NOMO-1 treated with dmso at 0.1 percent for 144 hours (cell line): ENCODE results near the gene SPRR4.

Experiments used
- DNase-seq: peaks from one replicate; lab custom pipeline; 2025; ENCODE audit not compliant: unreplicated experiment; lab: John Stamatoyannopoulos, UW

SPRR4 gene, protein sequence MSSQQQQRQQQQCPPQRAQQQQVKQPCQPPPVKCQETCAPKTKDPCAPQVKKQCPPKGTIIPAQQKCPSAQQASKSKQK

DNA sequence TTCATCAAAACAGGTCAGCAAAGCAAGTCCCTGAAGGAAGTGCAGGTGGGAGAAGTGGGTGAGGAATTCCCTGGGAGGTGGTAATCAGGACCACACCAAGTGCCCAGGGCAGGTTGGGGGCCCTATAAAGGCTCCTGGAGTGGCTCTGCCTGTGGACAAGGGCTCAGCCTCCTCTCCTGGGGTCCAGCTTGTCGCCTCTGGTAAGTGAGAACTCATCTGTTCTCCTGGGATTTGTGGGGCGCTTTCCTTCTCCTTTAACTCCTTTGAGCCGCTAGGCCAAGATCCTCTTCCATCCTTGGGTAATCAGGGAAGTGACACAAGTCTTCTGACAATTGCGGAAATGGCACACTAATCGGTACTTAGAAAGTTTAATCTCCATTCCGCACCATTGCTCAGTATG is at the start of gene SPRR4:
Gene SPRR4, plus strand, starts transcription at position 154 of the 400 bp plus-strand sequence. CDS start 1,243 bp downstream, outside the sequence.
- DNase-seq: no peak

DNA sequence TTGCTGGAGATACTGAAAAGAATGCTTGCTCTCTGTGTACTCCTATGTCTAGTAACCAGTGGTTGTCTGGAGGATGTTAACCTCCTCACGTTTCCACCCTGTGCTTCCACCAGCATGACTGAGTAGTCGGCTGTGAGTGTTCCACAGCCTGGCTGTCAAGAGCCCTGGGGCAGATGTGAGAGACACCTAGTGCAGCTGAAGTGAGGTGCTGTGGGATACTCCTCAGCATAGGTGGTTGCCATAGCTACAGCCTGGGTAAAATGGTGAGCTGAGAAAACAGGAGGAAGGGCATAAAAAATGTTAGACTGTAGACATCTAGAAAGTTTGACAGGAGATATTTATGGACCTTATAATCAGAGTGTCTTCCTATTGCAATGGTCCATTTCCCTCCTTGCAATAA is 46.3 kb upstream of the SPRR4 start:
- DNase-seq: no peak

GRCh38 chr1:152926091-152926490 is 44.4 kb upstream of the SPRR4 start:
- no peak for DNase-seq

DNA sequence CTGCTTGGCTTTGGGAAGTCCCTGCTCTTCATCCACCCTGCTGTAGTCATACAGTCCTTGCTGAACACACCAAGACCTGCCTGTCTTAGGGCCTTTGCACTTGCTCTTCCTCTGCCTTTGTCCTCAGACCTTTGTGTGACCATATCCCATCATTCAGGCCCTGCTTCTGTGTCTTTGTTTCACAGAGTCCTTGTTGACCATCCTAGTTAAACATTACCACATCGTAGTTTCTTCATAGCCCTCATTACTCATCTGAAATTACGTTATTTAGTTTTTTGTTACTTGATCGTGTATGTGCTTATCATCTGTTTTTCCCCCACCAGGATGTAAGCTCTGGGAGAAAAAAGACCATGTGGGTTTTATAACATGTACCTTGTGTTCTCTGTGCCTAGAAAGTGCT is 41.8 kb upstream of the SPRR4 start:
- no peak for DNase-seq

GRCh38 chr1:152932170-152932811 is 38.2 kb upstream of the SPRR4 start:
- no peak for DNase-seq

GRCh38 chr1:152933196-152933595 is 37.3 kb upstream of the SPRR4 start:
- no peak for DNase-seq

DNA sequence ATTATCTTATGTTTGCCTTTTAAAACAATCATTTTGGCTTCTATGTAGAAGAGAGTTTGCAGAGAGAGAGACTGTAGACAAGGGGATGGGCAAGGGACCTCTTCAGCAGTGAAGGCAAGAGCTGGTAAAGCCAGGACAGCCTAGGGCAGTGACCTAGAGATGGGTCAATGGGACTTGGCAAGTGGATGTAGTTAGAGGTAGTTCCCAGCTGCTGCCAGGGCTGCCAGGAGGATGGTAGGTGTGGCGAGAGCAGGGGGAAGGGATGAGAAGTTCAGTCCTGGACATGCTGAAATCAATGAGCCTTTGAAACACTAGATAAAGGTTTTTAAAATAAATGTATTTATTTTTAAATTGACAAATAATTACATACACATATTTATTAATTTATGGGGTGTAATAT is 29.8 kb upstream of the SPRR4 start:
- DNase-seq: no peak

GRCh38 chr1:152941037-152941711 is 29.3 kb upstream of the SPRR4 start:
- no peak for DNase-seq

- no peak for DNase-seq
Observed at GRCh38 chr1:152942161-152942560, 28.3 kb upstream of the SPRR4 start.

- no peak for DNase-seq
Observed at GRCh38 chr1:152946248-152946647, 24.2 kb upstream of the SPRR4 start.

DNA sequence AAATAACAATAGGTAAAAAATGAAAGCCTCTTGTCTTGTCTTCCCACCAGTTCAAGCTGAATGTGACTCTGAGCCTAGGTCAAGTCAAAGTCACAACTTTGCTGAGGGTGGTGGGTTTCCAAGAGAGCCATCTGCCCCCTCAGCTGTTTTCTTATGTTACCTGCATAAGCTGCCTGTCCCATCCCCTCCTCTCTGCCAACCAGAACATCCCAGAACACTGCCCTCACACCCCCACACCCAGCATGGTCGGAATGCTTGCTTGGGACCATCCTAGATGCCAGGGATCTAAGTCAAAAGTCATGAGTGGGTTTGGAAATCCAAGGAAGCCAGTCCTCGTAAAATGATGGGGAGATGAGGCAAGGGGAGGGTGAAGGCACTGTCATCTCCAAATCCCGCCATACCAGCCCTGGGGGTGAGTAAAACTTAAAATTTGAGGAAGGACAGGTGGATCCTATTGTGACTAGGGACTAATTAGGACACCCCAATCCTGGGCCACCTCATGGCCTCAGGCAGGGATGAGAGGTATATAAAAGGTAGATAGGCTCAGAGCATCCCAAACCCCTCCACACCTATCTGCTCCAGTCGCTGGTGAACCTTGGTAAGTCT is 23.7 kb upstream of the SPRR4 start, which contains the start of gene SPRR5:
Gene SPRR5, plus strand, starts transcription at position 556 of the 606 bp plus-strand sequence. CDS start 1,349 bp downstream, outside the sequence.
- no peak for DNase-seq

- DNase-seq: no peak
Observed at GRCh38 chr1:152951711-152952110, 18.7 kb upstream of the SPRR4 start.

DNA sequence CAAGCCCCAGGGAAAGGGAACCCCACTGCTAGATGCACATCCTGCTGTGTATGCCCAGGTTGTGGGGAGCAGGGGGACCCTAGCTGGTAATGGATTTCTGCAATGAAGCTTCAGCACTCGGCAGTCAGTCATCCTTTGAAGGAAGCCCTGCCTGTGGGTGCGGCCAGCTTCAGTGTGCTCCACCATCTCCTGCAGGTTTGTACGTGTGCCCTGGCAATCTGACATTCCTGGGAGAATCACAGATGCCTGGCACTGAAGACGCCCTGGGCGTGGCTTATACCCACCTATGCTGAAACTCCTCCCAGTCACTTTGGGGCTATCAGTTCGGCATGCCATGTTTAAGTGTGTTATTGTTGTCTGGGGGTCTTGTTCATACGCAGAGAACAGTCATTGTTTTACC is 16.7 kb upstream of the SPRR4 start:
- no peak for DNase-seq

- no peak for DNase-seq
Observed at GRCh38 chr1:152954436-152954835, 16.0 kb upstream of the SPRR4 start.

- no peak for DNase-seq
Observed at GRCh38 chr1:152957561-152957960, 12.9 kb upstream of the SPRR4 start.

- no peak for DNase-seq
Observed at GRCh38 chr1:152959273-152959672, 11.2 kb upstream of the SPRR4 start.

DNA sequence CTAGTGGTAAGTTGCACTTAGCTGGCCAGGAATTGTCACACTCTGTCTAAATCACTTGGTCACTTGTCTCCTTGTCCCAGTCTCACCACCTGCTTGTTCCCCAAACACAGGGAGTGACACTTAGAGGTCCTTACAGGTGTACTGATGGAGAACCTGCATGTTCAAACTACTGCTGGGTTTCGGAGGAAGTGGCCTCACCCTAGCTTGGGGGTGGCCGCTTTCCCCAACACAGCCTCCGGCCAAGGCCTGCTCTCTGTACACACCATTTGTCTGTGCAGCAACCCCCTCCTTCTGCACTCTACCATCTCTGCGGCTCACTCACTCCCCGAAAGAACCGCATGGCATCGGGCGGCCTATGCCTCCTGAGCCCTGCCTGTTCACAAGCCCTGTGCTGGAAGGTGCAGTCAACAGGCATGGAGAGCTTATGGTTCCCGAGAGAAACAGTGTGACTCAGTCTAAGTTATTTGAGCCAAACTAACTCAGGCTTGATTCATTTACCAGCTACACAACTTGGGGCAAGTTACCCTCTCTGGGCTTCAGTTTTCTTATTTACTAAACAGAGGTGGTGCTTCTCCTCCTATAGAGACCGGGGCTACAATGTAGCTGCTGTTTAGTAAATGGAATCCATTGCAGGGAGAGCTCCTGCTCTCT is 10.5 kb upstream of the SPRR4 start:
- no peak for DNase-seq

DNA sequence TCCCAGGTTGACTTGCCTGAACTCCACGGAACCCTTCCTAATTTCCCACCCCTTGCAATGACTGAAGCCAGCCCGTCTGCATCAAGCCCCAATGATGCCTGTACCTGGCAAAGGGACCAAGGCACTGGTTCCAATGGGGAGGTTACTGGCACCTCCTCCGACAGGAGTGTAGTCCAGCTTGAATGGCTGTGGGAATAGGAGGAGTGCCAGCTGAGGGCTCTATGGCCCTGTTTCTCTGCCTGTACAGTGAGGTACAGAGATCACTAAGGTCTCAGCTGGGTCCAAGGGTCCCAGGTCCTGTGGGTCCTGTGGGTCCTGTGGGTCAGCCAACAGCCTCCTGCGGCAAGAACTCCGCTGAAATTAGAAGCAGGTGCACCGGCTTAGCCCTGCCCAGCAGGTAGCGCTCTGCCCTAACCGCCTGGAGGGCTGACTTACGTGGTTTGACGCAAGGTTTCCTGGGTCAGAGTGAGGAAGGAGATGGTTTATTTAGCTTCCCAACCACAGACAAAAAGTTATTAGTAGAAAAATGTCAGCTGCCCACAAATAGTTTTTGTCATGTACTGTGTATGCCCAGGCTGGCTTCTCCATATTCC is 9.9 kb upstream of the SPRR4 start:
- DNase-seq: no peak

GRCh38 chr1:152961226-152961891 is 9.1 kb upstream of the SPRR4 start:
- DNase-seq: no peak

GRCh38 chr1:152962876-152963415 is 7.5 kb upstream of the SPRR4 start:
- DNase-seq: no peak
